ENCODE data around the gene IGF2R.

- no peak for TF ChIP-seq EZH2 (IDR thresholded peaks at IDR 0.05; ENCODE audit: insufficient read depth, poor library complexity, severe bottlenecking)
- no peak for TF ChIP-seq EZH2phosphoT487 (IDR thresholded peaks at IDR 0.05; ENCODE audit: insufficient read depth, low read depth)
Observed at GRCh38 chr6:160005861-160006540, 37.1 kb downstream of the IGF2R start.
